ENCODE measurements around the gene TMX4. TPM values are rescaled to one million over a fixed set of nuclear protein-coding genes. Genes with fewer than 3 reads are reported as not detected.

Gene TMX4
- total RNA-seq, 4 donors from 2014 or later, result 14.2 to 26.8 (median 17.6) TPM

DNA sequence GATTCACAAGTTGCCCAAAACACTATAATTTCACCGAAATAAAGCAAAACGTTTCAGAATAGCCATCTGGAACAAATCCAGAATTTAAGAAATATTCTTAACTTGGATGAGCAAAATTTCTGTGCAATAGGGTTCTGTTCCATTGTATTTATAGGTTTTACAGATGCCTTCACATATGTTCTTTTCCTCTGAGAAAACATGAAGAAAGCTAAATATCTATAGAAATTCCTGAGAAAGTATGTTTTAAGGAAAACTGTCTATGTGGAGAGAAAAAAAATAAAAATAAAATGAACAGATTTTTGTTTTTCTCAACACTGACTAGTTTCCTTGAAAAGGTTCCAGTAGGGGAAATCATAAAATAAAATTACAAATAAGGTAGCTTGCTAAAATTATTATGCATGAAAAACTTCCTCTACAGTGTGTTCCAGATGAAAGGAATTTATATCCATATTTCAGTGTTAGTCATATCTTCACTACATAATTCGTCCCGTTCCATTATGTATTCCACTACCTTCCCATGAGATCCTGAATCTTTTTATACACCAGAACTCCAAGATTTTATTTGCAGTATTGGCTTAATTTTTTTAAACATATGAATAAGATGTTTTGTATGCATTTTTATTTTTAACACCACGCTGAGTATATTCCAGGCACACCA lies 42.4 kb upstream of the TMX4 start:
- WGBS, 2 donors, result 66 to 68% methylated on average over 5 of the region's 5 CpGs
- no peak for TF ChIP-seq POLR2A (IDR thresholded peaks at IDR 0.05)
- TF ChIP-seq, protein P1, sequence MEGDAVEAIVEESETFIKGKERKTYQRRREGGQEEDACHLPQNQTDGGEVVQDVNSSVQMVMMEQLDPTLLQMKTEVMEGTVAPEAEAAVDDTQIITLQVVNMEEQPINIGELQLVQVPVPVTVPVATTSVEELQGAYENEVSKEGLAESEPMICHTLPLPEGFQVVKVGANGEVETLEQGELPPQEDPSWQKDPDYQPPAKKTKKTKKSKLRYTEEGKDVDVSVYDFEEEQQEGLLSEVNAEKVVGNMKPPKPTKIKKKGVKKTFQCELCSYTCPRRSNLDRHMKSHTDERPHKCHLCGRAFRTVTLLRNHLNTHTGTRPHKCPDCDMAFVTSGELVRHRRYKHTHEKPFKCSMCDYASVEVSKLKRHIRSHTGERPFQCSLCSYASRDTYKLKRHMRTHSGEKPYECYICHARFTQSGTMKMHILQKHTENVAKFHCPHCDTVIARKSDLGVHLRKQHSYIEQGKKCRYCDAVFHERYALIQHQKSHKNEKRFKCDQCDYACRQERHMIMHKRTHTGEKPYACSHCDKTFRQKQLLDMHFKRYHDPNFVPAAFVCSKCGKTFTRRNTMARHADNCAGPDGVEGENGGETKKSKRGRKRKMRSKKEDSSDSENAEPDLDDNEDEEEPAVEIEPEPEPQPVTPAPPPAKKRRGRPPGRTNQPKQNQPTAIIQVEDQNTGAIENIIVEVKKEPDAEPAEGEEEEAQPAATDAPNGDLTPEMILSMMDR (IDR thresholded peaks at IDR 0.05), result no peak
- no peak for DNase-seq (ENCODE audit: low spot score in 2 of 2)
- H3K4me3 ChIP-seq (ENCODE audit: low read depth, poor library complexity, severe bottlenecking), result no peak overlapping the region
- intact Hi-C loops (cut with DNase I; ENCODE audit: low total_unique reads), result no loop called here

DNA sequence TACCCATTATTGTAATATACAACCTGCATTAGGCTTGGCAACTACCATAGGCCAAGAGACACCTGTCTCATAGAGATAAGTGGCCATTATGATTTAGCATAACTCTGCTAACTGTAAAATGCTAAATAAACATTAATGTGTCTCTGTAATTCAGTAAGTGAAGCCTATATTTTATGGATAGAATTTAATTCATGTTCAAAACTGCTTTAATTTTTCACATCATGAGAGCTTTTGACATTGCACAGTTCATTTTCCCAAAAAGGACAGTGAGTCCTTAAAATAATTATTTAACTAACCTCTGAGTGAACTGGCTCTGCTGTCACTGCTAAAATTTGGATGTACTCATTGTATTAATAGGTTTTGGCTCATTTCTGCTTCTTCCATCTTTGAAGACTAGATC lies 41.4 kb upstream of the TMX4 start:
- intact Hi-C loops (cut with DNase I; ENCODE audit: low total_unique reads), result no loop called here
- H3K4me3 ChIP-seq (ENCODE audit: low read depth, poor library complexity, severe bottlenecking), result no peak overlapping the region
- TF ChIP-seq, protein P1 (IDR thresholded peaks at IDR 0.05), result no peak
- no peak for DNase-seq (ENCODE audit: low spot score in 2 of 2)

DNA sequence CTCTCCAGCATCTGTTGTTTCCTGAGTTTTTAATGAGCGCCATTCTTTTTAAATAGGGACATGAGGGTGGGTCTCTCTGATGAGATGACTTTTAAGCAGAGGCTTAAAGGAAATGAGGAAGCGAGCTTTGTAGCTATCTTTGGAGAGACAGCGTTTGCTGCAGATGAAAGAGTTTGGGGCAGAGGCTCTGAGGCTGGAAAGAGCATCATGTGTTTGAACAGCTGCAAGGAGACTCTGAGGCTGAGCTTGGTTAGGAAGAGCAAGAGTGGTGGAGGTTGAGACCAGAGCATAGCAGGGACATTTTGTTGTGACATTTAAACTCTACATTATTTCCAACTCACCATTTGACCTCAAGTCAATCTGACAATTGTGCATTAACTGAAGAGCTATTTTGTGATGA lies 38.3 kb upstream of the TMX4 start:
- WGBS, 2 donors, result 53 to 57% methylated on average over 3 of the region's 3 CpGs
- no peak overlapping the region for H3K4me3 ChIP-seq (ENCODE audit: low read depth, poor library complexity, severe bottlenecking)
- intact Hi-C loops (cut with DNase I; ENCODE audit: low total_unique reads), result no loop called here
- DNase-seq (ENCODE audit: low spot score in 2 of 2), result no peak
- TF ChIP-seq, protein P1 (IDR thresholded peaks at IDR 0.05), result no peak

DNA sequence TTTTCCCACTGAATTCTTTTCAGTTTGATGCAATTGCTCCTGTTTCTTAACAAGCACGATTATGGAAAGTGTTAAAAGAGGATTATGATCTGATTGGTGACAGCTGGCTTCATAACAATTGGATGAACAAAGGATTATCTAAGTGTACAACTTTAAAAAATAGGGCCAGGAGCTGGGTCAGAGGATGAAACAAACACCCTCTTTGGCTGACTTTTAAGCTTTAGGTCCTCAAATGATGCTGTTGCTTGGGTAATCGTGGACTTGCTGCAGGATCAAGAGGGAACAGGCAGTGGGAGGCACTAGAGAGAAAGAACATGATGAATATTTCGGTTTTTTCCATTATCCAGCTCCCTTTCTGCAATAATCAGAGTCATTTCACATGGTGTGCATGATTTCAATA lies 35.5 kb upstream of the TMX4 start:
- H3K4me3 ChIP-seq (ENCODE audit: low read depth, poor library complexity, severe bottlenecking), result no peak overlapping the region
- 56 to 58% methylated on average over 3 of the region's 3 CpGs for WGBS, 2 donors
- TF ChIP-seq, protein P1 (IDR thresholded peaks at IDR 0.05), result no peak
- TF ChIP-seq POLR2A (IDR thresholded peaks at IDR 0.05), result no peak
- intact Hi-C loops (cut with DNase I; ENCODE audit: low total_unique reads), result no loop called here
- DNase-seq (ENCODE audit: low spot score in 2 of 2), result no peak

DNA sequence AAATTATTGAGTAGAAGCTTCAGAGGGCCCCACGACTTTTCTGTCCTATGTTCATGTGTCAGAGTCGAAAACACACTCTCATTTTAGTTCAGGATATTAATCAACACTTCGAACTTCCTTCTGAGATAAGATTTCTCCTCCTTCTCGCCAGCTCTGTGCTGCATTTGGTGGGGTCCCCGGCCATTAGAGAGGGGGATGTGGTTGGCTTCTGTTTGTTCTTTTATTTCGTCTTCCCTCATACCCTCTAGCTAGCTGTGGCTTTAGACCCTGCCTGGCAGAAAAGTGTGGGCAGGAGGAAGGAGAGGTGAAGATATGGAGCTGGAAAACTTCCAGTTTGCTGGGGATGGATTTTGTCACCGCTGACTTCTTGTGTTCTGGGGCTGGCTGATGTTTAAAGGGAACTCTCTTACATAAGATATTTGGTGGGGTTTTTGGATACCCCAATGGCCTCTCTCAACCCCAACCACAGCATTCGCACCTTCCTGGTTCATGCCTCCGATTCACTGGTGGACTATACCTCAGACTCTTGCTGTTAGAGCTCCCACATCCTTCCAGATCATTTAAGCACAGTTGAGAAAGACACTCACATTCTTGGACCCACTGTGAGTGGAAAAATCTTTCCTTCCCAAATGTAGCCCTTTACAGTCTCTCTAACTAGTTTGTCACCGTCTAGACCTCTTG lies 30.7 kb upstream of the TMX4 start:
- TF ChIP-seq POLR2A (IDR thresholded peaks at IDR 0.05), result no peak
- TF ChIP-seq, protein P1 (IDR thresholded peaks at IDR 0.05), result no peak
- 68 to 79% methylated on average over 10 of the region's 10 CpGs for WGBS, 2 donors
- DNase-seq (ENCODE audit: low spot score in 2 of 2), result no peak
- intact Hi-C loops (cut with DNase I; ENCODE audit: low total_unique reads), result no loop called here
- no peak overlapping the region for H3K4me3 ChIP-seq (ENCODE audit: low read depth, poor library complexity, severe bottlenecking)
